Bronchial epithelial cell (primary cell): ENCODE results near the gene TYROBP. TPM values are rescaled to one million over a fixed set of nuclear protein-coding genes. Genes with fewer than 3 reads are reported as not detected.
"Not testable (repeated sequence)": the region's sequence is repeated elsewhere in the genome, so short reads cannot be mapped to it uniquely, and the experiment has no call there.

Experiments used
- DNase-seq: peaks from one replicate; pipeline ENCODE4 v3.0.0-alpha.2; 2010; ENCODE audit warnings: low read depth
- FAIRE-seq: peaks from 2 replicates; lab custom pipeline; 2011; peaks lifted over from hg19 to GRCh38; lab: Jason Lieb, UNC
- H3K27me3 ChIP-seq: 2 replicates; pipeline ENCODE4 v1.5.1; 2011; ENCODE audit warnings: low read length; ENCODE audit not compliant: control insufficient read depth, insufficient read depth
- H3K36me3 ChIP-seq: 2 replicates; pipeline ENCODE4 v1.5.1; 2011; ENCODE audit warnings: low read length; ENCODE audit not compliant: control insufficient read depth, insufficient read depth
- H3K4me3 ChIP-seq: 2 replicates; pipeline ENCODE4 v1.5.1; 2011; ENCODE audit warnings: mild to moderate bottlenecking, low read depth, low read length, control low read depth
- CTCF ChIP-seq: IDR thresholded peaks from 2 replicates; pipeline ENCODE4 v1.5.1; 2011; ENCODE audit warnings: mild to moderate bottlenecking, moderate library complexity, low read length, control low read depth, inconsistent platforms; ENCODE audit not compliant: insufficient read depth, severe bottlenecking
- total RNA-seq: library from RNA; depleted of rRNA; stranded (reverse); fragments of >200 nt; gene quantifications from 2 replicates; pipeline ENCODE4 v1.2.1, GENCODE V29; 2014

TYROBP gene
- total RNA-seq, 1 donor from 2014 or later, result not detected

DNA sequence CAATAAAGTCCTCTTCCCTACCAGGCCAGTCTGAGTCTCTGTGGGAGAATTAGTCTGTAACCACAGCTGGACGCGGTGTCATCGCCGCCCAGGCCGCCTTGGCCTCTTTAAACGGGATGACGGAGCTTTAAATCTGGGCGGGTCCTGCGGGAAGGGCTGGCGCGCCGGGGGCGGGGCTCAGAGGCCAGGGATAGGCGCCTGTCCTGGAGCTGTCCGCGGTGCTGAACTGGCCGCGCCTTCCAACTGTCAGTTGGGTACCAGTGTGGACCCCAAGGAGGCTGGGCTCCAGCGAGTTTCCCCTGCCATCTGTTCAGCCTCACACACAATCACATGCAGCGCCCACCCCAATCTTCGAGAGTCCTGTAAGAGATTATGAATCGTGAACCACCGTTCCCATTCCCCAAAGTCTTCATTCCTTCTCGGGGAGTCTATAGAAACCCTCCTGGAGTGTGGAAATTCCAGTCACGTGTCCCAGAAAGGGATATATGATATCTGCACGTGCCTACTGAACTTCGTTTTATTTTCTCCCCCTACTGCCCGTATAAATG, 28.3 kb downstream of the TYROBP start:
- H3K4me3 ChIP-seq, result no peak overlapping the region
- FAIRE-seq (peak; percentile 36), DNase-seq (peak; percentile 76)
- no peak for TF ChIP-seq CTCF
- no peaks in the 10 kb centered on the region for H3K36me3 ChIP-seq
- peaks cover 2% of the 10 kb centered on the region for H3K27me3 ChIP-seq

- Histone ChIP-seq H3K4me3 (no peak overlapping the region), H3K36me3 (no peaks in the 10 kb centered on the region), H3K27me3 (peaks cover 2% of the 10 kb centered on the region)
- no peak for TF ChIP-seq CTCF
- no peak for DNase-seq
- no peak for FAIRE-seq
Measured at GRCh38 chr19:35879068-35879467, 29.0 kb downstream of the TYROBP start.

DNA sequence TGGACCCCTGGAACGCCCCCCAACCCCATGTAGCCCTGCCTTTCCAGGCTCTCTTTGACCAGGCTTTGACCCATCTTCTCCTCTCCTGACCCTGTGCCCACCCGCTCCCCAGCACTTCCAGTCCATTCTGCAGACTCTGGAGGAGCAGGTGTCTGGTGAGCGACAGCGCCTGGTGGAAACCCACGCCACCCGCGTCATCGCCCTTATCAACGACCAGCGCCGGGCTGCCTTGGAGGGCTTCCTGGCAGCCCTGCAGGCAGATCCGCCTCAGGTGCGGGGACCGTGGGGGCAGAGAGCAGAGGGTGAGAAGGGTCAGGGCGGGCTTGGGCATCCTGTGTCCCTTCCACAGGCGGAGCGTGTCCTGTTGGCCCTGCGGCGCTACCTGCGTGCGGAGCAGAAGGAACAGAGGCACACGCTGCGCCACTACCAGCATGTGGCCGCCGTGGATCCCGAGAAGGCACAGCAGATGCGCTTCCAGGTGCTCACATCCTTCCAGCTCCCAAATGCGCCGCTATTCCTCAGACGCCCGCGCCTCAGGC, 33.6 kb downstream of the TYROBP start:
- Histone ChIP-seq H3K4me3 (no peak overlapping the region), H3K36me3 (no peaks in the 10 kb centered on the region), H3K27me3 (peaks cover 2% of the 10 kb centered on the region)
- no peak for DNase-seq
- FAIRE-seq, result no peak
- TF ChIP-seq CTCF, result no peak

DNA sequence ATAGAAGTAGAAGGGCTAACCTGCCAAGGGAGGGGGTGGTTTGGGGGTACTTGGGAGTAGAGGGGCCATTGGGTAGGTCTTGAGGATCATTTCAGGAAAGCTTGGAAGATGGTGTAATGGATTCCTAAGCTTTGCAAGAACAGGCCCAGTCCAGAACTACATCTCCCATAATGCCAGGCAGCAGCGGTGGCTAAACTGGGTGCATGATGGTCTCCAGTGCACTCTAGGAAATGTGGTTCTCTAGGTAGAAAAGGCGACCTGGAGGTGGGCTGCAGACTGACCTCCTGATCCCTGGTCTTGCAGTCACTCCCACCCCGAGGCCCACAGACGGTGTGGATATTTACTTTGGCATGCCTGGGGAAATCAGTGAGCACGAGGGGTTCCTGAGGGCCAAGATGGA, 35.9 kb downstream of the TYROBP start:
- Histone ChIP-seq H3K36me3 (no peaks in the 10 kb centered on the region), H3K4me3 (no peak overlapping the region), H3K27me3 (no peaks in the 10 kb centered on the region)
- FAIRE-seq (no peak), DNase-seq (no peak)
- no peak for TF ChIP-seq CTCF

DNA sequence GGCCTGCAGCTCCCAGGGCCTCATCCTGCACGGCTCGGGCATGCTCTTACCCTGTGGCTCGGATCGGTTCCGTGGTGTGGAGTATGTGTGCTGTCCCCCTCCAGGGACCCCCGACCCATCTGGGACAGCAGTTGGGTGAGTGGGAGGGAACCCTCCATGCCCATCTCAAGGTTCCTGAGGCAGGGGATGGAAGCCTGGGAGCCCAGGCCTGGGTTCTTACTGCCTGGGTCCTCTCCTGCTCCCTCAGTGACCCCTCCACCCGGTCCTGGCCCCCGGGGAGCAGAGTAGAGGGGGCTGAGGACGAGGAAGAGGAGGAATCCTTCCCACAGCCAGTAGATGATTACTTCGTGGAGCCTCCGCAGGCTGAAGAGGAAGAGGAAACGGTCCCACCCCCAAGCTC, 36.5 kb downstream of the TYROBP start:
- FAIRE-seq, result no peak
- DNase-seq, result no peak
- H3K36me3 ChIP-seq, result no peaks in the 10 kb centered on the region
- no peaks in the 10 kb centered on the region for H3K27me3 ChIP-seq
- no peak overlapping the region for H3K4me3 ChIP-seq
- TF ChIP-seq CTCF, result no peak

DNA sequence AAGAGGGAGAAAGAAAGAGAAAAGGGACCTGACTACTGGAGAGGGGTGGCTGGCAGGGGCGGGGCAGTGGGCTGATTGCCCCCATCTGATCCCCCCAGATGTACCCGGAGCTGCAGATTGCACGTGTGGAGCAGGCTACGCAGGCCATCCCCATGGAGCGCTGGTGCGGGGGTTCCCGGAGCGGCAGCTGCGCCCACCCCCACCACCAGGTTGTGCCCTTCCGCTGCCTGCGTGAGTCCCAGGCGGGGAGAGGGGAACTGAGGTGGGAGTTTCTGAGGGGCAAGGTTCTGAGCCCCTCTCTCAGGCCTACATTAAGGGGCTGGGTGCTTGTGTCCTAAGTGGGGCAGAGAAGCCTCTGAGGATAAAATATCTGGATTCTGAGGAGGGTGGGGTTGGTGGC, 37.3 kb downstream of the TYROBP start:
- TF ChIP-seq CTCF, result no peak
- Histone ChIP-seq H3K4me3 (no peak overlapping the region), H3K27me3 (no peaks in the 10 kb centered on the region), H3K36me3 (no peaks in the 10 kb centered on the region)
- FAIRE-seq (no peak), DNase-seq (no peak)

DNA sequence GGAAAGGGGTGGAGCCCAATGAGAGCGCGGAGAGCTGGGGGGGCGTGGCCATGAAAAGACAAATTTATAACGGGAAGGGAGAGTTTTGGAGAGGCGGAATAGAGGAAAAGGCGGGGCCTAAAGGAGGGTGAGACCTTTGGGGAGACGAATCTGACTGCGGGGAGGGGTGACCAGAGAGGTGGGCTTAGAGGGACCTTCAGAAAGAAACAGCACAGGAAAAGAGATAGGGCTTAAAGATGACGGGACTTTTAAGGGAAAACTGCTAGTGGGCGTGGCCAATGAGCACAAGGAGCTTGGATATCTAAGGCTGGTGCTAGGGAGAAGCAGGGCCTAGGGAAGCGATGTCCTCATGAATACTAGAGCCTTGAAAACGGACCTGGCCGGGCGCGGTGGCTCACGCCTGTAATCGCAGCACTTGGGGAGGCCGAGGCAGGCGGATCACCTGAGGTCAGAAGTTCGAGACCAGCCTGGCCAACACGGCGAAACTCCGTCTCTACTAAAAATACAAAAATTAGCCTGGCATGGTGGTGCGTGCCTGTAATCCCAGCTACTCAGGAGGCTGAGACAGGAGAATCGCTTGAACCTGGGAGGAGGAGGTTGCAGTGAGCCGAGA, 37.9 kb downstream of the TYROBP start:
- not testable (repeated sequence) for H3K4me3 ChIP-seq, FAIRE-seq, DNase-seq, H3K27me3 ChIP-seq, H3K36me3 ChIP-seq
